ENCODE results near the gene CNKSR2.
"Not testable (repeated sequence)": the region's sequence is repeated elsewhere in the genome, so short reads cannot be mapped to it uniquely, and the experiment has no call there.

CNKSR2 gene

DNA sequence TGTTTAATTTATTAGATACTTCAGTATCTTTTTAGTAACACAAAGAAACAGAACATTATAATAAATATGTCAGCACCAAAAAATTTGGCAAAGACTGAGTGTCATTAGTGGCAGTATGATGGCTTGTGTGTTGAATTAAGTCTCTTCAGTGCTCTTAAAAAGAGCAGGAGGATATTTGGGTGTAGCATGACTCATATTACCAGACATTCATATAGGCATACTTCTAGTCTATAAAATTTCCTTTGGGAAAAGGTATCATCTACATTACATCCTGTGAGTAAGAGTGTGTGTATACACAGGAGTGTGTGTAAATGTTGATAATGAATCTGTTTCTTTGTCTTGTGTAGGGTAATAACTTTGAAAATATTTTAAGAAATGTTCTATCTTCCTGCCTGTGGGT is 135.7 kb downstream of the CNKSR2 start:
- TF ChIP-seq, protein P1, sequence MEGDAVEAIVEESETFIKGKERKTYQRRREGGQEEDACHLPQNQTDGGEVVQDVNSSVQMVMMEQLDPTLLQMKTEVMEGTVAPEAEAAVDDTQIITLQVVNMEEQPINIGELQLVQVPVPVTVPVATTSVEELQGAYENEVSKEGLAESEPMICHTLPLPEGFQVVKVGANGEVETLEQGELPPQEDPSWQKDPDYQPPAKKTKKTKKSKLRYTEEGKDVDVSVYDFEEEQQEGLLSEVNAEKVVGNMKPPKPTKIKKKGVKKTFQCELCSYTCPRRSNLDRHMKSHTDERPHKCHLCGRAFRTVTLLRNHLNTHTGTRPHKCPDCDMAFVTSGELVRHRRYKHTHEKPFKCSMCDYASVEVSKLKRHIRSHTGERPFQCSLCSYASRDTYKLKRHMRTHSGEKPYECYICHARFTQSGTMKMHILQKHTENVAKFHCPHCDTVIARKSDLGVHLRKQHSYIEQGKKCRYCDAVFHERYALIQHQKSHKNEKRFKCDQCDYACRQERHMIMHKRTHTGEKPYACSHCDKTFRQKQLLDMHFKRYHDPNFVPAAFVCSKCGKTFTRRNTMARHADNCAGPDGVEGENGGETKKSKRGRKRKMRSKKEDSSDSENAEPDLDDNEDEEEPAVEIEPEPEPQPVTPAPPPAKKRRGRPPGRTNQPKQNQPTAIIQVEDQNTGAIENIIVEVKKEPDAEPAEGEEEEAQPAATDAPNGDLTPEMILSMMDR (IDR thresholded peaks at IDR 0.05; ENCODE audit: borderline replicate concordance, insufficient read depth, low read depth, low read length) = no peak
- no peak overlapping the region for H3K4me3 ChIP-seq (ENCODE audit: low read depth, low read length)

DNA sequence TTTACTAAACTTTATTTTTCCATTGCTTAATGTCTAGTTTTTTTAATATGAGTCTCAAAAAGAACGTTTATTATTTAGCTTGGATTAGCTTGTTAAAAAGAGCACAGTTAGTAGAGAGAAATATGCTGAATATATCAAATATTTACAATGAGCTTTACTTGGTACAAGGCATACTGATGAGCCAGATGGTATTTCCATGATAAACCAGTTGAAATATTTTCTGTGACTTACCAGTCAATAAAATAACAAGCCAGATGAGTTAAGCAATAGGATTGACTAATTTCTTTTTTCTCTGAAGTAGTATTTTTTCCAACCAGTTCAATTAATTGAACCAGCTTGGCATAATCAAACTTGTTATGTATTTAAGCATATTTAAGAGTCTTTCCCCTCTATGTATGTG is 149.8 kb downstream of the CNKSR2 start:
- no peak overlapping the region for H3K4me3 ChIP-seq (ENCODE audit: low read depth, low read length)
- TF ChIP-seq, protein P1 (IDR thresholded peaks at IDR 0.05; ENCODE audit: borderline replicate concordance, insufficient read depth, low read depth, low read length) = no peak

DNA sequence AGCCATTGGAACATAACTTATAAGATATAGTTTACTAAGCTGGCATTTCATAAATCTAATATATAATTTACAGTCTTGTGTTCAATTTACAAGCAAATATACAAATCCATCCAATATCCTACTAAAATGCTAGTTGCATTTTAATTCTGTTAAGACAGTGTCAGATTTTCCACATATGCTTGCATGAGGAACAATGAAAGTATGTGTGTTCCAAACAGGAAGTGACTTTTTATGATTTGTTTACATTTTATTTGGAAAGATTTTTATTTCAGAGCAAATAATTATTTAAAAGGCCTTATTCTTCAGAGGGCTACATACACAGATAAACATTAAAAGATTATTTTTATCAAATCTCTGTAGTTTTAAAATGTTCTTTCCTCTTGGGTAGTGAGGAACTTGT is 153.9 kb downstream of the CNKSR2 start:
- TF ChIP-seq, protein P1 (IDR thresholded peaks at IDR 0.05; ENCODE audit: borderline replicate concordance, insufficient read depth, low read depth, low read length) = no peak
- H3K4me3 ChIP-seq (ENCODE audit: low read depth, low read length) = no peak overlapping the region

DNA sequence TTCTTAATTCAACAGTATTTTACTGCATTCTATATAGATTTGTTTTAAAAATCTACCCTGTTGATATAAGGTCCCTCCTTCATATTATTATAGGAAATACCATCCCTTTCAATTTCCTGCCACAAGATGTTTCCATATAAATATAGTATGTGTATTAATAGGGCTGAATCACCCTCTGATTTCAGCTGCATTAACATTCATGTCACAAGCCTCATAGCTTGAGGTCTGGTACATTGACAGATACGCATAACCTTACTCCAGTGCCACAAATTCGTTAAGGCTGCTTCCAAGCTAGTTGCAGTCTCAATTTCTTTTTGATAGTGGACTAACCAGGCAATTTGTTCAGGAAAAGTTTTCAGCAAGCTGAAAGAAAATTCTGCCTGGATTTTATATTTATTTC is 155.6 kb downstream of the CNKSR2 start:
- TF ChIP-seq, protein P1 (IDR thresholded peaks at IDR 0.05; ENCODE audit: borderline replicate concordance, insufficient read depth, low read depth, low read length) = no peak
- H3K4me3 ChIP-seq (ENCODE audit: low read depth, low read length) = no peak overlapping the region

DNA sequence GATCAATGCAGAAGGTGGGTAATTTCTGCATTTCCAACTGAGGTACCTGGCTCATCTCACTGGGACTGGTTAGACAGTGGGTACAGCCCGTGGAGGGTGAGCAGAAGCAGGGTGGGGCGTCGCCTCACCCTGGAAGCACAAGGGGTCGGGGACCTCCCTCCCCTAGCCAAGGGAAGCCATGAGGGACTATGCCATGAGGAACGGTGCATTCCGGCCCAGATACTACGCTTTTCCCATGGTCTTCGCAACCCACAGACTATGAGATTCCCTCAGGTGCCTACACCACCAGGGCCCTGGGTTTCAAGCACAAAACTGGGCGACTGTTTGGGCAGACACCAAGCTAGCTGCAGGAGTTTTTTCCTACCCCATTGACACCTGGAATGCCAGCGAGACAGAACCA is 170.4 kb downstream of the CNKSR2 start:
- not testable (repeated sequence) for H3K4me3 ChIP-seq (ENCODE audit: low read depth, low read length)

DNA sequence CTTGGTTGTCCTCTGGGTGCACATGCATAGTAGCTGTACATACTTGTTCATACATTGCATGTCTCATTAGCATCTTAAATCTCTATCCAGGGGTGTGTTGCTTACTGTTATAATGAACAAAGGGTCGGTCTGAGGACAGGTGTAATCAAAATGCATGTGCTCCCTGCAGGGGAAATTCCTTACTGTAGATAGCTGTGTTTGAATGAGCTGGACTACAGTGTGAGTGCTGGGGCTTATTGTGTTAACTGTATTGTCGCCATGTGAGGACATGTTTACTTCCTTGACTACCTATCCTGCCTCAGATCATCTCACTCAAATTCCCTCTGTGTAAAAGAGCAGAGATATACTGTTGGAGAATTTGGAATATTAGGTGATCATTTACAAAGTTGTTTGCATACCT is 185.2 kb downstream of the CNKSR2 start:
- TF ChIP-seq, protein P1 (IDR thresholded peaks at IDR 0.05; ENCODE audit: borderline replicate concordance, insufficient read depth, low read depth, low read length) = no peak
- H3K4me3 ChIP-seq (ENCODE audit: low read depth, low read length) = no peak overlapping the region

DNA sequence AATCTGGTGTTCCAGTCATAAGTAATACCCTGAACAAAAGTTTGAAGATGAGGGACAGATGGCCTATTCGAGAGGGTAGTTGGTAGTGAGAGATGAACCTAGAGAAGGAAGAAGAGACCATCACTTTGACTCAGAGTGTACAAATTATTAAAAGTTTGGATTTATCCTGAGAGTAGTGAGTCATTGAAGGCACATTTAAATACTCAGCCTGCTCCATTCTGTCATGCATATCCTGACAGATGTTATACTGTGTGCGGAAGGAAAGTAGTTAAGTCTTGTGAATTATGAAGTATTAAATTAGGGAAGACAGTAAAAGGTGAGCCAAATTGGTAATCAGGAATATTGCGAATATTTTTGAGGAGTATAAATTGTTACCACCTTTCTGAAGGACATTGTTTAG is 190.8 kb downstream of the CNKSR2 start:
- no peak overlapping the region for H3K4me3 ChIP-seq (ENCODE audit: low read depth, low read length)
- TF ChIP-seq, protein P1 (IDR thresholded peaks at IDR 0.05; ENCODE audit: borderline replicate concordance, insufficient read depth, low read depth, low read length) = no peak

DNA sequence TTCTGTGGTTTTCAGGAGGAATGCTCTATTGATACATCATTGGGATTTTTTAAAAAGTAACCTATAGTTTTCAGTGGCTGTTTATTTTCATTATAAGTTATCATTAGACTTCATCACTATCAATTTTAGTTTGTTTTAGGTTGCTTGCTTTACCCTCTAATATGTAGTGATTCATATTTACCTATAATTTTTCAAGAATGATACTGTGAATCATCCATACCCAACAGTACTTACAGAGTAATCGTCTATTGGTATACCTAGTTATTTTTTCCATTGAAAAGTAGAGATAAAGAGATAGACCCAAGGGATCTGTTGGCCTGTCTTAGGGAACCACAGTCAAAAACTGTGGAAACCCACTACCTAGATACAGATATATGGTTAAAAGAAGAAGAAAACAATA is 200.6 kb downstream of the CNKSR2 start:
- no peak overlapping the region for H3K4me3 ChIP-seq (ENCODE audit: low read depth, low read length)
- TF ChIP-seq, protein P1 (IDR thresholded peaks at IDR 0.05; ENCODE audit: borderline replicate concordance, insufficient read depth, low read depth, low read length) = no peak
